Left ventricle myocardium inferior (tissue), 1 donor: ENCODE measurements around the gene CAPS. TPM values are rescaled to one million over a fixed set of nuclear protein-coding genes. Genes with fewer than 3 reads are reported as not detected.

Source experiments
- DNase-seq: peaks from one replicate; pipeline ENCODE4 v3.0.0-alpha.2; 2020
- H3K27ac ChIP-seq: fragments of 200-600 bp; replicated peaks from 2 replicates; pipeline ENCODE4 v1.8.0; 2021
- H3K27me3 ChIP-seq: fragments of 200-600 bp; 2 replicates; pipeline ENCODE4 v1.8.0; 2021; ENCODE audit warnings: low read depth
- H3K36me3 ChIP-seq: fragments of 200-600 bp; 2 replicates; pipeline ENCODE4 v1.8.0; 2021
- H3K4me1 ChIP-seq: fragments of 200-600 bp; 2 replicates; pipeline ENCODE4 v1.8.0; 2021
- H3K4me3 ChIP-seq: fragments of 200-600 bp; 2 replicates; pipeline ENCODE4 v1.8.0; 2021; ENCODE audit warnings: mild to moderate bottlenecking, moderate library complexity
- H3K9me3 ChIP-seq: fragments of 200-600 bp; replicated peaks from 2 replicates; pipeline ENCODE4 v1.8.0; 2021
- intact Hi-C: fragments of 100-400 bp; cut with micrococcal nuclease; formaldehyde crosslinking; loops from one replicate; pipeline ENCODE4 v1.11.0; 2022
- total RNA-seq: library from RNA; stranded (reverse); fragmentation: NEBNext Ultra II Directional; extraction: Animal tissue kit (Norgen Biotek cat#: 25700); gene quantifications from one replicate; pipeline ENCODE4 v1.2.1, GENCODE V29; 2021
- TF ChIP-seq, protein P1 (sequence below): fragments of 200-600 bp; IDR thresholded peaks from 2 replicates; pipeline ENCODE4 v1.8.0; 2021; ENCODE audit warnings: antibody characterized with exemption, mild to moderate bottlenecking, borderline replicate concordance
- donor health status: DM: no; HTN: yes; CAD: no; lungs with severe emphysema.

CAPS gene
- total RNA-seq, 1 donor from 2014 or later, result 6.1 TPM

DNA sequence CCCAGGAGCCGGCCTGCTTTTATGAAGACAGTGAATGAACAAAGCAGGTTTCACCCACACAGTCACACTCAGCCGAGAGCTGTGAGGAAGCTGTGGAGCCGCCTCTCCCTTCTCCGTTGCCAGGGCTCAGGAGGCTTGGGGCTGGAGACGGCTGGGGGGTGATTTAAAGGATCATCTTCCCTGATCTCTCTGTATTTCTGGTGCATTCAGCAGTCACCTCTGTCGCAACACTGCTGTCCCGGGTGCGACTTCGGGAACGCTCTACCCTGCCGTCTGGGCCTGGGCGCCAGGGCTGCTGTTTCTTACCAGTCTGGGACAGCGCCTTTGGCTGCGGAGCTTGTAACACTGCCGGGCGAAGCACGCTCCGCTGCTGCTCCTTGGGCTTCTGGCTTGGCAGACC is 18.1 kb downstream of the CAPS start:
- intact Hi-C loops, result no loop called here
- H3K27ac ChIP-seq, result no peak overlapping the region

DNA sequence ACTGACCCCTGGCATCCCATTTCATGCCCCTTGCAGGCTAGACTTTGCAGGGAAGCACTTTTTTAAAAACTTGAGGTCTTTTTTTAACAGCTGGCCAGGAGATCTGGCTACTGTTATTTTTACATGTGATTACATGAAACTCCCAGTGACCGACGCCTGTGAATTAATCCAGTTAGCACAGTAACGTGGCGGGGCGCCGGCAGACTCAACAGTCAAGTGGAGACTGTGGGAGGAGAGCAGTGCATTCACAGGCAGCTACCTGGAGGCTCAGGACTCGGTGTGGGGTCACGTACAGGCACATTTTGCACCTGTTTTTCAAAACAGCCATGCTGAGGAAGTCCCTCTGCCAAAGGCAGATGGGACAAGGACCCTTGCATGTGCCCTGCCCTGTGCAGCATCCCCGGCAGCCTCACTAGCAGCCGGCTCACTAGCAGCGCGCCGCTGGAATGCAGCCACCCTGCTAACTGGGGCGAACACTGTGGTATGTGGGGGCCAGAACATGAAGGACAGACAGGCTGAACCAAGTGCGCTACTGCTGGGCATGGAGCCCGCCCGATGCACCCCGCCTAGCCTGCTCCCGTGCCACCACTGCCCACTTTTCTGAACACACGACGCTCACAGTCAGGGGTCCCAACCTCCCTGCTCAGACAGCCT is 18.7 kb downstream of the CAPS start:
- no peak for DNase-seq
- H3K27ac ChIP-seq, result no peak overlapping the region
- H3K9me3 ChIP-seq, result no peaks in the 10 kb centered on the region
- TF ChIP-seq, protein P1, sequence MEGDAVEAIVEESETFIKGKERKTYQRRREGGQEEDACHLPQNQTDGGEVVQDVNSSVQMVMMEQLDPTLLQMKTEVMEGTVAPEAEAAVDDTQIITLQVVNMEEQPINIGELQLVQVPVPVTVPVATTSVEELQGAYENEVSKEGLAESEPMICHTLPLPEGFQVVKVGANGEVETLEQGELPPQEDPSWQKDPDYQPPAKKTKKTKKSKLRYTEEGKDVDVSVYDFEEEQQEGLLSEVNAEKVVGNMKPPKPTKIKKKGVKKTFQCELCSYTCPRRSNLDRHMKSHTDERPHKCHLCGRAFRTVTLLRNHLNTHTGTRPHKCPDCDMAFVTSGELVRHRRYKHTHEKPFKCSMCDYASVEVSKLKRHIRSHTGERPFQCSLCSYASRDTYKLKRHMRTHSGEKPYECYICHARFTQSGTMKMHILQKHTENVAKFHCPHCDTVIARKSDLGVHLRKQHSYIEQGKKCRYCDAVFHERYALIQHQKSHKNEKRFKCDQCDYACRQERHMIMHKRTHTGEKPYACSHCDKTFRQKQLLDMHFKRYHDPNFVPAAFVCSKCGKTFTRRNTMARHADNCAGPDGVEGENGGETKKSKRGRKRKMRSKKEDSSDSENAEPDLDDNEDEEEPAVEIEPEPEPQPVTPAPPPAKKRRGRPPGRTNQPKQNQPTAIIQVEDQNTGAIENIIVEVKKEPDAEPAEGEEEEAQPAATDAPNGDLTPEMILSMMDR, result no peak
- no peaks in the 10 kb centered on the region for H3K27me3 ChIP-seq
- intact Hi-C loops, result no loop called here
- H3K4me3 ChIP-seq, result no peak overlapping the region
- peaks cover 47% of the 10 kb centered on the region for H3K4me1 ChIP-seq
- H3K36me3 ChIP-seq, result peaks cover 69% of the 10 kb centered on the region

More for the DNA sequence above, 18.1 kb downstream of the CAPS start:
- DNase-seq, result no peak
- Histone ChIP-seq H3K9me3 (no peaks in the 10 kb centered on the region), H3K27me3 (no peaks in the 10 kb centered on the region), H3K4me1 (peaks cover 53% of the 10 kb centered on the region), H3K4me3 (no peak overlapping the region), H3K36me3 (peaks cover 75% of the 10 kb centered on the region)
- TF ChIP-seq, protein P1, result no peak

DNA sequence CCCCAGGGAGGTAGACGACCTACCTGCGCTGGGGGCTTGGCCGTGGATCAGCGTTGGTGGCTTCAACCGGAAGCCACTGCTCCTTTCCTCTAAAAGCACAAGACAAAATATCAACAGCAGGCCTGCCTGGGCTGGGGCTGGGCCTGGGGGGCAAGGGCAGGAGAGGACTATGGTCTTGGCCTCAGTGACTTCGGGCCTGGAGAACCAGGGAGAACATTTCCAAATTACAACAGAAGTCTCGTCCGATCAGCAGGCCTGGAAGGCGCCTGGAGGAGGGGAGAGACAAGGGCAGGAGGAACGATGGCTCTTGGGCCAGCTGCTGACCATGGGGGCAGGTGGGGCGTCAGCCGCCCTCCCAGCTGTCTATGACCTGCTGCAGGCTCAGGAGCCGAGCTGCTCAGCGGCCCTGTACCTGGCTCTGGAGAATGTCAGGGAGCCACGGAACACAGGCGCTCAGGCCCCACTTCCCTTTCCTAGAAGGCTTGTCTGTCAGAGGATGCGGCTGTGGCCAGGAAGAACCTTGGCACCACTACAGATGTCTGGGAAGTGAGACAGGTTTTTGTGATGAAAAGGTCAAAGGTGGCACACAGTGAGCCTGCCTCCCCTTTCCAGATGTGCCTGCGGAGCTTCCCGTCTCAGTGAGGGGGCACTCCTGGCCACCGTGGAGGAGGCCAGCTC is 19.5 kb downstream of the CAPS start:
- peaks cover 41% of the 10 kb centered on the region for H3K4me1 ChIP-seq
- no peaks in the 10 kb centered on the region for H3K27me3 ChIP-seq
- intact Hi-C loops, result no loop called here
- no peak for DNase-seq
- no peak overlapping the region for H3K27ac ChIP-seq
- H3K9me3 ChIP-seq, result no peaks in the 10 kb centered on the region
- H3K36me3 ChIP-seq, result peaks cover 61% of the 10 kb centered on the region
- no peak overlapping the region for H3K4me3 ChIP-seq
- TF ChIP-seq, protein P1, result no peak

DNA sequence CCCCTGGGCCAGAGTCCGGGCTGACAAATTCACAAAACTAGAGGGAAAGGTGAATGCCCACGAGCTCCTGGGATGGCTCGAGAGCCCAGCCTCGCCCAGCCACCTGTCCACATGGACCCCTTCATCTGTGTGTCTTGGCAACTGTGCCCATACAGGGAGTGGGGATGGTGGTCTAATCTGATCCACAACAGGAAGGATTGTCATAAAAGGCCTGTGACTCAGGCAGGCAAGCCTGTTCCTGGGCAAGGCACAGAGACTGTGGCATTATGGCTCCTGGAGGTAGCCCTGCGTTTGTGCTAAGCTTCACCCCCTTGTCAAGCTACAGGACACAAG is 20.0 kb downstream of the CAPS start:
- TF ChIP-seq, protein P1, result no peak
- Histone ChIP-seq H3K36me3 (peaks cover 56% of the 10 kb centered on the region), H3K9me3 (no peaks in the 10 kb centered on the region), H3K4me1 (peaks cover 41% of the 10 kb centered on the region), H3K4me3 (no peak overlapping the region), H3K27ac (no peak overlapping the region), H3K27me3 (no peaks in the 10 kb centered on the region)
- intact Hi-C loops, result no loop called here
- DNase-seq, result no peak

DNA sequence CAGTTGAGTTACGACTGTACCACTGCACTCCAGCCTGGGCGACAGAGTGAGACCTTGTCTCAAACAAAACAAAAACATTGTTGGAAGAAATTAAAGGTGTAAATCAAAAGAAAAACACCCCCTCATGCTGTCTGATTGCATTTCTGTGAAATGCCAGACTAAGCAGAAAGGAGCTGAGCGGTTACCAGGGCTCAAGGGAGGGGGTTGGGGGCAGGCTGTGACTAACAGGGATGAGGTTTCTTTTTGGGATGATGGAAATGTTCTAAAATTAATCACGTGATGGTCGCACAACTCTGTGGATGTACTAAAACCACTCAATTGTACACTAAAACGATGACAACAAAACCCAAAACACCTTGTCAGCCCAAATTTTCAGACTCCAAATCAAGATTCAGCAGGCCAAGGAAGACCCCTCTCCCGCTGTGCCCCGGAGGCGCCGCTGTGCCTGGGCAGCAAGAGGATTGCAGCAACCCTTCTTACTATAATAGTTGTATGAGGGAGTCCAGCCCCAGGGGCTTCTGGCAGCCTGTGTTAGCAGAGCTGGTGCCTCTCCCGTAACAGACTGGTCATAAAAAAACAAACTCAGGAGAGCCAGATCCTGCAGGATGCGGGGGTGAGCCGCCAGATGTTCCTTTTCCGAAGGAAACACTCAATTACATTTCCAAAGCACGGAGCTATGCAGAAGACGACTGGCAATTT is 20.9 kb downstream of the CAPS start:
- Histone ChIP-seq H3K4me3 (peak overlapping the region; percentile 3), H3K27me3 (no peaks in the 10 kb centered on the region), H3K4me1 (peaks cover 41% of the 10 kb centered on the region), H3K36me3 (peaks cover 55% of the 10 kb centered on the region), H3K27ac (peak overlapping the region; percentile 60), H3K9me3 (no peaks in the 10 kb centered on the region)
- TF ChIP-seq, protein P1, result no peak
- peak; percentile 40 for DNase-seq
- intact Hi-C loops, result no loop called here
